Muscle of leg (tissue), 11 donors: Measurements from ENCODE around the gene KIRREL3. TPM values are rescaled to one million over a fixed set of nuclear protein-coding genes. Genes with fewer than 3 reads are reported as not detected.
A peak's percentile ranks its signal among the peaks of the same experiment; 100 is the strongest.

ENCODE experiments used
- DNase-seq: peaks from one replicate; pipeline ENCODE4 v3.0.0; 2013
- H3K27ac ChIP-seq: one replicate; pipeline ENCODE4 v1.5.1; 2013; ENCODE audit warnings: mild to moderate bottlenecking, low read length, control low read depth
- H3K27me3 ChIP-seq: one replicate; pipeline ENCODE4 v1.6.1; 2013; ENCODE audit warnings: low read length; ENCODE audit not compliant: control insufficient read depth, insufficient read depth
- H3K36me3 ChIP-seq: one replicate; pipeline ENCODE4 v1.6.1; 2013; ENCODE audit warnings: low read length; ENCODE audit not compliant: control insufficient read depth, insufficient read depth
- H3K4me1 ChIP-seq: one replicate; pipeline ENCODE4 v1.6.1; 2013; ENCODE audit warnings: low read length; ENCODE audit not compliant: control insufficient read depth, insufficient read depth
- H3K4me3 ChIP-seq: one replicate; pipeline ENCODE4 v1.5.1; 2013; ENCODE audit warnings: low read length, control low read depth
- H3K9me3 ChIP-seq: replicated peaks from 2 replicates; pipeline ENCODE4 v1.6.1; 2013; ENCODE audit warnings: low read depth, low read length; ENCODE audit not compliant: control insufficient read depth
- WGBS: methylation state at CpG from one replicate; pipeline ENCODE4 v1.1.5; 2013; ENCODE audit warnings: missing lambda C conversion rate; ENCODE audit not compliant: insufficient coverage; 5-methylcytosine and 5-hydroxymethylcytosine counted together
- polyA plus RNA-seq, 8 donors: library from polyadenylated mRNA; unstranded; fragments of 120-200 nt; gene quantifications; one replicate each; pipeline versions ENCODE4 v1.2.1 to v1.2.3, GENCODE V29; 2013; ENCODE audit warnings: inconsistent platforms in 1 of 8, low replicate concordance in 1 of 8; ENCODE audit not compliant: insufficient read length in 8 of 8, insufficient read depth in 1 of 8
- total RNA-seq: library from RNA; stranded (reverse); fragments of 120-200 nt; gene quantifications from one replicate; pipeline ENCODE4 v1.2.4, GENCODE V29; 2013

The KIRREL3 gene
- total and polyA plus RNA-seq, 9 donors = 0.27 to 1.8 (median 0.93) TPM

DNA sequence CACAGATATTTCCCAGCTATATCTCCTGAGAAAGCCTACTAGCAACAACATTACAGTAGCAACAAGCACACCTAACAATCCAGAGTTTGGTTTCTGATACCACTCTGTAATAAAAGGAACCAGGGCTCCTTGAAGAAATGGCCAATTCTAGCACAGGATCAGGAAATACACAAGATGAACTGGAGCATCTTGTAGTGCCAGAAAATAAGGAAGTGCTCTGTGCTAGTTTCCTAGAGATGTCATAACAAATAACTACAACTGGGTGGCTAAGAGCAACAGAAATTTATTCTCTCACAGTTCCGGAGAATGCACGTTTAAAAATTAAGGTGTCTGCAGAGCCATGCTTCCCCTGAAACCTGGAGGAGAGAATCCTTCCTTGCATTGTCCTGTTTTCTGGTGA lies 217.8 kb downstream of the KIRREL3 start:
- no CpG with 5 or more reads among the region's 2 CpGs for WGBS
- Histone ChIP-seq H3K9me3 (no peaks in the 10 kb centered on the region), H3K4me3 (no peak overlapping the region), H3K27me3 (peaks cover 3% of the 10 kb centered on the region), H3K27ac (no peak overlapping the region), H3K4me1 (no peaks in the 10 kb centered on the region), H3K36me3 (no peaks in the 10 kb centered on the region)
- DNase-seq = peak; percentile 7

DNA sequence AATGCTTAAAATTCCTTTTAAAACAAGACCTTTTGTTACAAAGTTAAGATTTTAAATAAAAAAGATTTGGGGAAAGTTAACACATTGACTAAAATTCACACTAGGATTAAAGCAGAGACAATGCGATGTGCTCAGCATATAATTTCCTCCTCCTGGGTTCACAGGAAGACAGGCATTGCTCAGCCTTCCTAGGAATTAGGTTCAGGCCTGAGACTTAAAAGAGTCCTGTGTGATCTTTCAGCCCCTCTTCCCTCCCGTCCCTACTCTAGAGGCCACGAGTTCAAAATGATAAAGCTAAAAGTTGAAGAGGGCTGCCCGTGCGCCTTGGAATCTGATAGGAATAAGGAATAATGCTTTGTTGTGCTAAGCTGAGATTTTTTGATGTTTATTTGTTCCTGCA lies 218.6 kb downstream of the KIRREL3 start:
- WGBS = no CpG with 5 or more reads among the region's 5 CpGs
- H3K36me3 ChIP-seq = no peaks in the 10 kb centered on the region
- DNase-seq = no peak
- H3K9me3 ChIP-seq = no peaks in the 10 kb centered on the region
- no peaks in the 10 kb centered on the region for H3K4me1 ChIP-seq
- H3K27me3 ChIP-seq = peaks cover 7% of the 10 kb centered on the region
- H3K27ac ChIP-seq = no peak overlapping the region
- no peak overlapping the region for H3K4me3 ChIP-seq

DNA sequence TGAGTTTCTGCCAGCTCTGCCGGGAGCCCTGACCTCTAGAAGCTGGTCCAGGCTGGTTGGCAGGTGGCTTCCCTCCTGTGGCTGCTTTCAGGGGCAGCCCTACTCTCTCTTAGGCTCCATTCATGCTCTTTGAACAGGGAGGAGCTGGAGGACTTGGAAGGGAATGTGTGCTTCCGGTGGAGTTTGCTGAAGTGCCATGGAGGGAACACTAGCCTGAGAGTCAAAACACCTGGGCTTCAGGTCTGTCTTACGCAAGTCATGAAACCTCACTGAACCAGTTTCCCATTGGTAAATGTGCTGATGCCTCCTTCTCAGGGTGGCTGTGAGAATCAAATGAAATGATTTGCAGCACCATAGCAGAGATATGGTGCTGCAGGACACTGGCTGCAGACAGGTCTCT lies 224.5 kb downstream of the KIRREL3 start:
- Histone ChIP-seq H3K27ac (no peak overlapping the region), H3K4me1 (no peaks in the 10 kb centered on the region), H3K36me3 (no peaks in the 10 kb centered on the region), H3K9me3 (no peaks in the 10 kb centered on the region), H3K4me3 (no peak overlapping the region), H3K27me3 (peaks cover 16% of the 10 kb centered on the region)
- no peak for DNase-seq
- WGBS = 100% methylated on average over 3 of the region's 3 CpGs

DNA sequence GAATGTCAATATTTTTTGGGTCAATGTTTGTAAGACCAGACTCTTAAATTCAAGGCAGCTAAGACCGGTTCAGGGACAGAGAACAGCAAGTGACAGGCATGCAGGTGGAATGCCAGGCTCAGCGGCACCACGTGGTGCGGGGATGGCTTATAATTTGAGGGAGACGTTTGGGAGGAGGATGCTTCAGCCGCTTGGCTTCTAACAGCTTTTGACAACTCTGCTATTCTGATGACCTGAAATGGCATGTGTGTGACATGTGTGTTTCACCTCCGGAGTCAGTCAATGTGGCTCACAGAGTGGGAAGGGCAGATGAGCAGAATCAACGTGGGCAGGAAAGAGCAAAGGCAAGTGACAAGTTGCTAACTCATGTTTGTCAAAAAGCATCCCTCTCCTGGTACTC lies 228.3 kb downstream of the KIRREL3 start:
- Histone ChIP-seq H3K4me1 (no peaks in the 10 kb centered on the region), H3K36me3 (no peaks in the 10 kb centered on the region), H3K27ac (no peak overlapping the region), H3K9me3 (no peaks in the 10 kb centered on the region), H3K27me3 (peaks cover 13% of the 10 kb centered on the region), H3K4me3 (no peak overlapping the region)
- DNase-seq = no peak
- WGBS = 93% methylated on average over 7 of the region's 8 CpGs

DNA sequence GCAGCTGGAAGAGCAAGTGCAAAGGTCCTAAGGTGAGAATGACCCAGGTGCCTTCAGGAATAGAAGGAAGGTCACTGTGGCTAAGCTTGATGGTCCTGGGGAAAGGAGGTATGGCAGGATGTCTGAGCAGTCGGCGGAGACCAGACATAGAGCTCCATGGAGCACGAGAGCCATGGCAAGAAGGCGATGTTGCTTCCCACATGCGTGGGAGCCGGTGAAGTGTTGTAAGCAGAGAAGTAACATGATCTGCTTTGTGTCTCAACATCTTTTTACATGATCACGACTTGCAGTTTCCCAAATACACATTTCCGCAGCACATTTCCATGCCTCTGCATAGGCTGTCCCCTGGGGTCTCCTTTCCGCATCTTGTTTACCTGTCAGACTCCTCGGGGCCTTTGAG lies 231.9 kb downstream of the KIRREL3 start:
- H3K4me1 ChIP-seq = no peaks in the 10 kb centered on the region
- 83% methylated on average over 8 of the region's 10 CpGs for WGBS
- no peak overlapping the region for H3K27ac ChIP-seq
- DNase-seq = no peak
- peaks cover 10% of the 10 kb centered on the region for H3K27me3 ChIP-seq
- H3K4me3 ChIP-seq = no peak overlapping the region
- no peaks in the 10 kb centered on the region for H3K9me3 ChIP-seq
- no peaks in the 10 kb centered on the region for H3K36me3 ChIP-seq

DNA sequence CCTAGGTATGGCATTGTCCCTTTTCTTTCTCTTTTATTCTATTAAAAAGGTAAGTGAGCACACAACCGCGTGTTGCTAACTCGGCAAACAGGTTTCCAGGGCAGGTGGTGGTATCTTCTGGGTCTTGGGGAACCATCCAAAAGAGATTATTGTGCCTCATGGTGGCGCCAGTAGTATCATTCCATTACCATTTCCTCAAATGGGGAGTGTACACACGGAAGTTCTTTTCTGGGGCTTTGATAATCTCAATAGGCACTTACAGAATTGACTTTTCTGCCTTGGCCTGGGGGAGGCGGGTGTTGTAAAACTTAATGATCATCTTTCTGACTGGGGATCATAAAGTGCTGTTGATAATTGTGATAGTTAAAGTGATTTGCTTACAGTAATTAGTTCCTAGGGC lies 234.1 kb downstream of the KIRREL3 start:
- 90% methylated on average over 2 of the region's 6 CpGs for WGBS
- DNase-seq = no peak
- no peaks in the 10 kb centered on the region for H3K9me3 ChIP-seq
- H3K27me3 ChIP-seq = peaks cover 15% of the 10 kb centered on the region
- H3K4me3 ChIP-seq = no peak overlapping the region
- no peaks in the 10 kb centered on the region for H3K4me1 ChIP-seq
- H3K36me3 ChIP-seq = no peaks in the 10 kb centered on the region
- H3K27ac ChIP-seq = no peak overlapping the region

DNA sequence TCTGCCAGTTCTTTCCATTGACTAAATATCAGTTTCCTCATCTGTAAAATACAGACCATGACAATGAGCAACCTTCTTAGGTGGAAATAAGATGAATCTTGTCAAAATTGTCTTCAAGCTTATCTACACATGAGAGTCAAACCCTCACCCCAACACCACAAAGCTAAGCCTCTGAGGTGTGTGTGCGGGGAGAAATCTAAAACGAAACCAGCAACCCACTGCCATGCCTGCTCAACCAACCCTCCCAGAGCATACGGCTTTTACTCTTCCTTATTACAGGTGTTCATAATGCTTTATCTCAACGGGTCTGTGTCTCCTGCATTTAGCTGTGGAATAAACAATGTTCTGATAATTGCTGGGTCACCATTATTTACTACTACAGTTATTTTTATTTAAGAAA lies 235.4 kb downstream of the KIRREL3 start:
- WGBS = no CpG with 5 or more reads among the region's 4 CpGs
- H3K4me1 ChIP-seq = no peaks in the 10 kb centered on the region
- peaks cover 20% of the 10 kb centered on the region for H3K27me3 ChIP-seq
- no peak overlapping the region for H3K4me3 ChIP-seq
- no peaks in the 10 kb centered on the region for H3K9me3 ChIP-seq
- no peak for DNase-seq
- H3K27ac ChIP-seq = no peak overlapping the region
- no peaks in the 10 kb centered on the region for H3K36me3 ChIP-seq

DNA sequence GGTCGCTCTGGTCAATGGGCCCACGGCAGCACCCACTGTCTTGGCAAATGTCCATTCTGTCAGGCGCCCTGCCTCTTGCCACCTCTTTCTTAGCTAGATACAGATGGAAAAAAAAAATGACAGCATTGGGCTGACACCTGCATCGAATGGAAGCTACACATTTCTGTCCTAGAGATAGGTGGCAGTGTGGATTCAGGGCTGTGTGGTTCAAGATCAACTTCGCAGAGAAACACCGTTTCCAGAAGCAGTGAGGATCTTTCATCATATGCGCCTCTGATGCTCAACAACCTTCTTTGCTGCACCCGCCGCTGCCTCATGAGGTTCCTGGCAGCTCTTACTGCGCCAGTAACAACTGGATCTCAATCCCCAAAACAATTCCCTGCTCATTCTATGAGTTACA lies 236.3 kb downstream of the KIRREL3 start:
- no peaks in the 10 kb centered on the region for H3K9me3 ChIP-seq
- no peak overlapping the region for H3K4me3 ChIP-seq
- 81% methylated on average over 4 of the region's 10 CpGs for WGBS

DNA sequence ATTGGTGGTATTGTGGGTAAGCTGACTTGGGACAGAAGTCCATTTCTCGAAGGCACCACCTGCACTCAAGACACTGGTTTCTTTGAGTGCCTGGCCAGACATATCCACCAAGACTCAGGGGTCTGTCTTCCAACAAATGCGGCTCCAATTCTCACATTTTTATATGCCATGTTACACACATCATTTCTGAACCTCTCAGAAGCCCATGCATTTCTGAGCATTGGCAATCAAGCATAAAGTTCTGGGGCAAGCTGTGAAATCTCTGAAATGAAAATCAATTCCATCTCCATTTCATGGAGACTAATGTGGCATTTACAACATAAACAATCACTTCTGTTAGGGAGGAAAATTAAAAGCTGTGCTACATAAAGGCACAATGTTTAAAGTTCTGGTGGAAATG lies 243.7 kb downstream of the KIRREL3 start:
- WGBS = 60% methylated on average over 1 of the region's 2 CpGs
- H3K27ac ChIP-seq = no peak overlapping the region

More for the DNA sequence above, 236.3 kb downstream of the KIRREL3 start:
- DNase-seq = no peak
- Histone ChIP-seq H3K36me3 (no peaks in the 10 kb centered on the region), H3K4me1 (no peaks in the 10 kb centered on the region), H3K27me3 (peaks cover 24% of the 10 kb centered on the region), H3K27ac (no peak overlapping the region)

DNA sequence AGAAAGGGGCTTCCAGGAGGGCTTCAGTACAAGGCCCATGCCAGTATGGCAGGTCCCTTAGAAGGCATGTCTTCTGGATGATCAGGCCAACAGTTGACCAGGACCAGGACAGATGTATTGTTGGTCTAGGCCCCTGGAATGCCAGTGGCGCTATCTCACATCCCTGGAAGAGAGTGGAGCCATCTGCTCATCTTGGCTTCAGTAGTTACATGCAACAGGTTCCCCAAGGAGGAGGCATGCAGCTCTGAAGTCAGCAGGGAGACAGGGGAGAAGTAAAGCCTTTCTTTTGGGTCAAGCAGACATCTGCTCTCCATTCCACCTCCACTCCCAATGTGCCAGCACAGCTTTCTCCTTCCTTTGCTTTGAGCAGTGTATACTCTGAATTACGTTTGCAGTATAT lies 244.1 kb downstream of the KIRREL3 start:
- peak; percentile 43 for DNase-seq
- Histone ChIP-seq H3K9me3 (no peaks in the 10 kb centered on the region), H3K27ac (no peak overlapping the region), H3K4me3 (no peak overlapping the region), H3K27me3 (peaks cover 14% of the 10 kb centered on the region), H3K4me1 (peaks cover 5% of the 10 kb centered on the region), H3K36me3 (no peaks in the 10 kb centered on the region)
- WGBS = 100% methylated on average over 1 of the region's 2 CpGs

More for the DNA sequence above, 243.7 kb downstream of the KIRREL3 start:
- H3K9me3 ChIP-seq = no peaks in the 10 kb centered on the region
- peak; percentile 44 for DNase-seq
- H3K4me1 ChIP-seq = peaks cover 5% of the 10 kb centered on the region
- no peak overlapping the region for H3K4me3 ChIP-seq
- peaks cover 14% of the 10 kb centered on the region for H3K27me3 ChIP-seq
- no peaks in the 10 kb centered on the region for H3K36me3 ChIP-seq

DNA sequence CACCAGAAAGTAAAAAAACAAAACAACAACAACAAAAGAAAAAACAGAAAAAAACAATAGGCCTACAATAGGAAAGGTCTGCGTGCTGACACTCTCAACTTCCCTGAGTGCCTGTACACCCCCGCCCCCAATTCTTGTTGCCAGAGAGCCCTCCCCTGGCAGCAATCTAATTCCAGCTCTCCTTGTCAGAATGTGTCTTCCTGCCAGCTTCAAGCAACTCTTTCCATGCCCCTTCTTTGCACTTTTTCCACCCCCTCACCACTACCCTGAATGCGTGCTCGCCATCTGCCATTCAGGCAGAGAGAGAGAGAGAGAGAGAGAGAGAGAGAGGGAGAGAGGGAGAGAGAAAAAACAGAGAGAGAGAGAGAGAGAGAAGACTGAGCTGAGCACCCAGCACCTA lies 245.0 kb downstream of the KIRREL3 start:
- peak; percentile 11 for DNase-seq
- no peak overlapping the region for H3K4me3 ChIP-seq
- H3K27me3 ChIP-seq = peaks cover 9% of the 10 kb centered on the region
- H3K36me3 ChIP-seq = no peaks in the 10 kb centered on the region
- peaks cover 5% of the 10 kb centered on the region for H3K4me1 ChIP-seq
- H3K9me3 ChIP-seq = no peaks in the 10 kb centered on the region
- 59% methylated on average over 2 of the region's 4 CpGs for WGBS
- H3K27ac ChIP-seq = no peak overlapping the region
